Stomach smooth muscle (tissue), 2 donors: ENCODE data around the gene STKLD1.

ENCODE experiments used
- H3K27ac ChIP-seq: one replicate; pipeline ENCODE4 v1.7.0; 2013; ENCODE audit warnings: mild to moderate bottlenecking, low read length, inconsistent platforms
- H3K27me3 ChIP-seq, 2 donors: one replicate each; pipeline ENCODE4 v1.7.0; 2013; ENCODE audit warnings: low read length in 2 of 2; ENCODE audit not compliant: insufficient read depth in 2 of 2, control insufficient read depth in 1 of 2
- H3K36me3 ChIP-seq, 2 donors: one replicate each; pipeline ENCODE4 v1.7.0; 2013; ENCODE audit warnings: low read length in 2 of 2; ENCODE audit not compliant: control insufficient read depth in 2 of 2, insufficient read depth in 2 of 2
- H3K4me1 ChIP-seq: one replicate; pipeline ENCODE4 v1.7.0; 2013; ENCODE audit warnings: low read length; ENCODE audit not compliant: control insufficient read depth, insufficient read depth
- H3K4me3 ChIP-seq, 2 donors: one replicate each; pipeline ENCODE4 v1.7.0; 2013; ENCODE audit warnings: low read length in 2 of 2
- H3K9ac ChIP-seq, 2 donors: one replicate each; pipeline ENCODE4 v1.7.0; 2013; ENCODE audit warnings: low read length in 2 of 2, mild to moderate bottlenecking in 1 of 2
- H3K9me3 ChIP-seq, 2 donors: one replicate each; pipeline ENCODE4 v1.7.0; 2013; ENCODE audit warnings: low read length in 2 of 2; ENCODE audit not compliant: control insufficient read depth in 2 of 2
- donor health status: healthy.
- donor health status: Pancreatic carcinoma.

The STKLD1 gene

GRCh38 chr9:133417541-133418461, 41.6 kb downstream of the STKLD1 start, which contains the start of gene REXO4:
Gene REXO4 (minus strand): TSS chr9:133418010. CDS start chr9:133417844, 166 bp downstream.
- peak within 1 kb of the TSS; percentile 83 to 86 for H3K9ac ChIP-seq
- H3K27ac ChIP-seq, result peak within 1 kb of the TSS; percentile 81
- peaks cover 25% of the 10 kb centered on the region for H3K4me1 ChIP-seq
- H3K36me3 ChIP-seq, result peaks cover 13 to 17% of the 10 kb centered on the region in 2 donors
- no peaks in the 10 kb centered on the region for H3K27me3 ChIP-seq
- no peaks in the 10 kb centered on the region for H3K9me3 ChIP-seq
- H3K4me3 ChIP-seq, result peak within 1 kb of the TSS; percentile 88 to 89

DNA sequence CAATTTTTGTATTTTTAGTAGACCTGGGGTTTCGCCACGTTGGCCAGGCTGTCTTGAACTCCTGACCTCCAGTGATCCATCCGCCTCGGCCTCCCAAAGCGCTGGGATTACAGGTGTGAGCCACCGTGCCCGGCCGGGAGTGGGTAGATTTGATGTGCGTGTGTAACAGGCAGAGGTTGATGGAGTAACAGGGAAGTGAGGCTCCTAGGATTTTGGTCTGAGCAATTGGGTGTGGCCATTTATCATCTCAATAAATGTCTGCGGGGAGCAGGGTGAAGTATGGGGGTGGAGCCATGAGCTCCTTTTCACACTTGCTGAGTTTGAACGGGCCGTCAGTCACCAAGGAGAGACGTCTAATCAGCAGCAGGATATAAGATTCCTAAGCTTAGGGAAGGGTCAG, 42.8 kb downstream of the STKLD1 start:
- Histone ChIP-seq H3K9ac (no peak overlapping the region), H3K36me3 (peaks cover 6 to 13% of the 10 kb centered on the region in 2 donors), H3K27me3 (peaks cover 0 to 4% of the 10 kb centered on the region in 2 donors), H3K4me1 (peaks cover 24% of the 10 kb centered on the region), H3K27ac (no peak overlapping the region), H3K4me3 (no peak overlapping the region), H3K9me3 (no peaks in the 10 kb centered on the region)

DNA sequence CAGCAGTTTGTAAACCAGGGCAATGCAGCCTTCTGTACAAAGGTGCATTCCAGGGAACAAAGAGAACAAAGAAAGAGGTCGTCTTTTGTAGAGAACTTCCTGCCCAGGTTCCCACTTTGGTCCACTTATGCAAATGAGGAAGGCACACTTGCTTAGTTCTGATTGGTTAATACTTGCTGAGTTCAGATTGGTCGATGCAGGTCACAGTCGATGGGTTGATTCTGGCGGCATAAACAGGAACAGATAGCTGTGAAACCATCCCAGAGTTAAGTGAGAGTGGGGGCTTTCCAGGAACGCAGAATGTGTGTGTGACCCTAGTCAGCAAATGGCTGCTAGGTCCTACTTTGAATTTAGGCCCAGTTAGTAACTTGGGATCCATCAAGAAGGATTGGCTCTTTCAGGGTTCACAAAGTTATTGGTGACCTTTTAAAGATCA, 44.2 kb downstream of the STKLD1 start:
- peaks cover 23% of the 10 kb centered on the region for H3K4me1 ChIP-seq
- no peak overlapping the region for H3K4me3 ChIP-seq
- H3K27me3 ChIP-seq, result peaks cover 0 to 7% of the 10 kb centered on the region in 2 donors
- H3K9ac ChIP-seq, result no peak overlapping the region
- H3K9me3 ChIP-seq, result no peaks in the 10 kb centered on the region
- H3K27ac ChIP-seq, result no peak overlapping the region
- H3K36me3 ChIP-seq, result no peaks in the 10 kb centered on the region

- no peak within 1 kb of the TSS for H3K9ac ChIP-seq
- no peak within 1 kb of the TSS for H3K4me3 ChIP-seq
- H3K27me3 ChIP-seq, result peaks cover 5 to 15% of the 10 kb centered on the region in 2 donors
- no peaks in the 10 kb centered on the region for H3K36me3 ChIP-seq
- no peaks in the 10 kb centered on the region for H3K9me3 ChIP-seq
- H3K4me1 ChIP-seq, result peaks cover 11% of the 10 kb centered on the region
- H3K27ac ChIP-seq, result no peak within 1 kb of the TSS
Observed at GRCh38 chr9:133421615-133422542, 45.7 kb downstream of the STKLD1 start, which contains the start of gene ADAMTS13. Gene ADAMTS13 (plus strand): TSS chr9:133422367. CDS start chr9:133422444, 77 bp downstream.

DNA sequence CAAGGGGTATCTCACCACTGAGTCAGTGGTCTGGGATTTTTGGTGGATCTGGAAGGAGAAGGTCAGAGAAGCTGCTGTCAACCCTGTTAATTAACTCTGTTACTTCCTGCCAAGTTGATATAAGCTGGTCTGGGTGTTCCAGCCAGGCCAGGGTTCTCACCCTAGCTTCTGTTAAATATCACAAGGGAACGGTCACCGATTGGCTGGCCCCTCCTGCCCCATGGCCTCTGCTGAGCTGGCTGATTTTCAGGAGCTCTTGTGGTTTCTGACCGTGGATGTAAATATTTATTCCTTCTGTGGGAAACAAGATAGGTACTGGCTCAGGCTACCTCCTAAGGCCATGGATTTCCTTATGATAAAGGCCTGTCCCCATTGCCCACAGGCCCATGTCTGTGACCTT, 47.0 kb downstream of the STKLD1 start:
- Histone ChIP-seq H3K4me1 (peaks cover 3% of the 10 kb centered on the region), H3K27ac (no peak overlapping the region), H3K9me3 (no peaks in the 10 kb centered on the region), H3K4me3 (no peak overlapping the region), H3K36me3 (no peaks in the 10 kb centered on the region), H3K27me3 (peaks cover 14 to 25% of the 10 kb centered on the region in 2 donors), H3K9ac (no peak overlapping the region)

DNA sequence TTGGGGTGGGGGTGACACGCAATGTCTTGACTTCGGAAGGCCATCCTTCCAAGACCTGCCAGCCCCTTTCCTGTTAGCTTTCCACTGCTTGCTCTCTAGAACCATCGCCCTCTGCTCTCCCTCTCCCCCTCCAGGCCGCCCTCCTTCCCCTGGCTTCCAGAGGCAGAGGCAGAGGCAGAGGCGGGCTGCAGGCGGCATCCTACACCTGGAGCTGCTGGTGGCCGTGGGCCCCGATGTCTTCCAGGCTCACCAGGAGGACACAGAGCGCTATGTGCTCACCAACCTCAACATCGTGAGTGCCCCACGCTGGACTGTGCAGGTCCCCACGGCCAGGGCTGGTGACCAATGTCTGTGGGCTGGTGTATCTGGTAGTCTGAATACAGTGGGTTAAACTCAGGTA, 48.0 kb downstream of the STKLD1 start:
- Histone ChIP-seq H3K27ac (no peak overlapping the region), H3K4me3 (no peak overlapping the region), H3K4me1 (peaks cover 3% of the 10 kb centered on the region), H3K9ac (no peak overlapping the region), H3K9me3 (no peaks in the 10 kb centered on the region), H3K27me3 (peaks cover 15 to 25% of the 10 kb centered on the region in 2 donors), H3K36me3 (no peaks in the 10 kb centered on the region)

GRCh38 chr9:133425049-133425632, 49.0 kb downstream of the STKLD1 start:
- Histone ChIP-seq H3K27me3 (peaks cover 15 to 32% of the 10 kb centered on the region in 2 donors), H3K9me3 (no peaks in the 10 kb centered on the region), H3K9ac (no peak overlapping the region), H3K36me3 (no peaks in the 10 kb centered on the region), H3K27ac (no peak overlapping the region), H3K4me1 (peaks cover 3% of the 10 kb centered on the region), H3K4me3 (no peak overlapping the region)

GRCh38 chr9:133426011-133426410, 49.8 kb downstream of the STKLD1 start:
- H3K4me3 ChIP-seq, result no peak overlapping the region
- H3K4me1 ChIP-seq, result peaks cover 3% of the 10 kb centered on the region
- H3K9me3 ChIP-seq, result no peaks in the 10 kb centered on the region
- H3K27ac ChIP-seq, result no peak overlapping the region
- H3K36me3 ChIP-seq, result no peaks in the 10 kb centered on the region
- H3K27me3 ChIP-seq, result peaks cover 15 to 32% of the 10 kb centered on the region in 2 donors
- no peak overlapping the region for H3K9ac ChIP-seq

- H3K27ac ChIP-seq, result no peak overlapping the region
- peaks cover 15 to 32% of the 10 kb centered on the region in 2 donors for H3K27me3 ChIP-seq
- H3K4me1 ChIP-seq, result peaks cover 3% of the 10 kb centered on the region
- no peak overlapping the region for H3K4me3 ChIP-seq
- H3K9ac ChIP-seq, result no peak overlapping the region
- H3K9me3 ChIP-seq, result no peaks in the 10 kb centered on the region
- no peaks in the 10 kb centered on the region for H3K36me3 ChIP-seq
Observed at GRCh38 chr9:133427658-133428348, 51.6 kb downstream of the STKLD1 start.
